GM23338 (cell line): Measurements from ENCODE around the gene SYT9. TPM values are rescaled to one million over a fixed set of nuclear protein-coding genes. Genes with fewer than 3 reads are reported as not detected.

Source experiments
- ATAC-seq: fragments of 200-7000 bp; cut with Tn5 transposase; 3 replicates; pipeline ENCODE4 v1.9.1; 2020
- DNase-seq: peaks from one replicate; pipeline ENCODE4 v3.0.0-alpha.2; 2015; ENCODE audit warnings: low spot score
- H2AFZ ChIP-seq: fragments of 200-600 bp; sonication (generic); 2 replicates; pipeline ENCODE4 v1.8.0; 2016; ENCODE audit warnings: antibody characterized with exemption, mild to moderate bottlenecking, moderate library complexity
- H3F3A ChIP-seq: fragments of 200-600 bp; sonication (generic); replicated peaks from 2 replicates; pipeline ENCODE4 v1.8.0; 2017; ENCODE audit warnings: antibody characterized with exemption, mixed run types, low read depth
- H3K27ac ChIP-seq: fragments of 200-600 bp; sonication (generic); 2 replicates; pipeline ENCODE4 v1.6.1; 2016; ENCODE audit warnings: low read depth
- H3K27me3 ChIP-seq: fragments of 200-600 bp; sonication (generic); 2 replicates; pipeline ENCODE4 v1.8.0; 2016; ENCODE audit warnings: mild to moderate bottlenecking, mixed run types, moderate library complexity; ENCODE audit not compliant: insufficient read depth
- H3K36me3 ChIP-seq: fragments of 200-600 bp; sonication (generic); 2 replicates; pipeline ENCODE4 v1.8.0; 2016; ENCODE audit warnings: mild to moderate bottlenecking; ENCODE audit not compliant: insufficient read depth
- H3K4me1 ChIP-seq: fragments of 200-600 bp; sonication (generic); 2 replicates; pipeline ENCODE4 v1.8.0; 2016; ENCODE audit warnings: mild to moderate bottlenecking, moderate library complexity; ENCODE audit not compliant: insufficient read depth
- H3K4me2 ChIP-seq: fragments of 200-600 bp; sonication (generic); 2 replicates; pipeline ENCODE4 v1.7.1; 2017; ENCODE audit warnings: mixed run types
- H3K4me3 ChIP-seq: fragments of 200-600 bp; sonication (generic); 2 replicates; pipeline ENCODE4 v1.6.1; 2016; ENCODE audit warnings: mixed run types
- H3K79me2 ChIP-seq: fragments of 200-600 bp; sonication (generic); replicated peaks from 2 replicates; pipeline ENCODE4 v1.8.0; 2017; ENCODE audit warnings: mild to moderate bottlenecking; ENCODE audit not compliant: insufficient read depth
- H3K9me2 ChIP-seq: fragments of 200-600 bp; sonication (generic); 2 replicates; pipeline ENCODE4 v1.8.0; 2017; ENCODE audit not compliant: insufficient read depth
- H4K20me1 ChIP-seq: fragments of 200-600 bp; sonication (generic); replicated peaks from 2 replicates; pipeline ENCODE4 v1.8.0; 2017; ENCODE audit warnings: mild to moderate bottlenecking; ENCODE audit not compliant: insufficient read depth
- H3K27ac Mint-ChIP-seq: 2 replicates; pipeline ENCODE4 v1.8.0; 2020; ENCODE audit warnings: inconsistent platforms, mild to moderate bottlenecking, moderate library complexity, mixed read lengths
- H3K27me3 Mint-ChIP-seq: 3 replicates; pipeline ENCODE4 v1.8.0; 2022; ENCODE audit warnings: low read depth, mild to moderate bottlenecking, moderate library complexity, mixed read lengths, inconsistent platforms; ENCODE audit not compliant: insufficient read depth, poor library complexity
- H3K36me3 Mint-ChIP-seq: 3 replicates; pipeline ENCODE4 v1.8.0; 2021; ENCODE audit warnings: low read depth, mild to moderate bottlenecking, inconsistent platforms, moderate library complexity, mixed read lengths
- H3K4me1 Mint-ChIP-seq: 3 replicates; pipeline ENCODE4 v1.8.0; 2020; ENCODE audit warnings: mild to moderate bottlenecking, inconsistent platforms, mixed read lengths
- H3K4me3 Mint-ChIP-seq: 3 replicates; pipeline ENCODE4 v1.8.0; 2021; ENCODE audit warnings: moderate library complexity, mild to moderate bottlenecking, inconsistent platforms, mixed read lengths
- H3K9me3 Mint-ChIP-seq: 3 replicates; pipeline ENCODE4 v1.8.0; 2020; ENCODE audit warnings: moderate library complexity, mild to moderate bottlenecking, inconsistent platforms, mixed read lengths
- CREB1 ChIP-seq: fragments of 250-450 bp; sonication (Bioruptor Pico); IDR thresholded peaks from 2 replicates; pipeline ENCODE4 v1.5.0; 2020; ENCODE audit warnings: low read depth, mild to moderate bottlenecking, moderate library complexity
- CTCF ChIP-seq, 2 experiments: fragments of 200-600 bp in 1 of 2; sonication (generic) in 1 of 2; conservative IDR thresholded peaks; 2 replicates each; pipeline versions ENCODE4 v1.5.1 to v1.6.1; 2016 to 2017; ENCODE audit warnings: antibody characterized with exemption in 2 of 2, low read depth in 2 of 2, mild to moderate bottlenecking in 2 of 2, moderate library complexity in 1 of 2
- ETS1 ChIP-seq: IDR thresholded peaks from 2 replicates; pipeline ENCODE4 v1.6.1; 2016; ENCODE audit warnings: antibody characterized with exemption
- EZH2 ChIP-seq: fragments of 200-600 bp; sonication (generic); IDR thresholded peaks from one replicate; pipeline ENCODE4 v1.8.0; 2017; ENCODE audit warnings: antibody characterized with exemption, mild to moderate bottlenecking, low read depth; ENCODE audit not compliant: unreplicated experiment
- EZH2phosphoT487 ChIP-seq: fragments of 200-600 bp; sonication (generic); IDR thresholded peaks from one replicate; pipeline ENCODE4 v1.8.1; 2018; ENCODE audit warnings: antibody characterized with exemption; ENCODE audit not compliant: unreplicated experiment
- JUNB ChIP-seq: IDR thresholded peaks from one replicate; pipeline ENCODE4 v1.6.1; 2016; ENCODE audit warnings: antibody characterized with exemption; ENCODE audit not compliant: unreplicated experiment
- NANOG ChIP-seq: IDR thresholded peaks from 2 replicates; pipeline ENCODE4 v1.6.1; 2016; ENCODE audit warnings: antibody characterized with exemption, borderline replicate concordance
- POLR2AphosphoS5 ChIP-seq: IDR thresholded peaks from 2 replicates; pipeline ENCODE4 v1.6.1; 2016; ENCODE audit warnings: antibody characterized with exemption, low read depth
- REST ChIP-seq: IDR thresholded peaks from one replicate; pipeline ENCODE4 v1.6.1; 2018; ENCODE audit warnings: antibody characterized with exemption; ENCODE audit not compliant: unreplicated experiment
- STAT1 ChIP-seq: IDR thresholded peaks from one replicate; pipeline ENCODE4 v1.6.1; 2016; ENCODE audit warnings: antibody characterized with exemption; ENCODE audit not compliant: unreplicated experiment
- ZNF114 ChIP-seq: fragments of 250-450 bp; sonication (Bioruptor Pico); IDR thresholded peaks from 2 replicates; pipeline ENCODE4 v1.5.0; 2020; ENCODE audit warnings: mild to moderate bottlenecking, moderate library complexity
- ZNF331 ChIP-seq: fragments of 250-450 bp; sonication (Bioruptor Pico); IDR thresholded peaks from 2 replicates; pipeline ENCODE4 v1.5.0; 2020; ENCODE audit warnings: low read depth, mild to moderate bottlenecking, moderate library complexity
- ZNF462 ChIP-seq: fragments of 250-450 bp; sonication (Bioruptor Pico); IDR thresholded peaks from 2 replicates; pipeline ENCODE4 v1.5.0; 2020; ENCODE audit warnings: mild to moderate bottlenecking, moderate library complexity
- polyA plus RNA-seq: library from polyadenylated mRNA; unstranded; fragments of >200 nt; fragmentation: Nextera tagmentation; extraction: Ambion mirVana; gene quantifications from 2 replicates; pipeline ENCODE4 v1.2.1, GENCODE V29; 2016
- total RNA-seq: library from RNA; depleted of rRNA; stranded (reverse); fragments of >200 nt; shearing (Covaris generic); gene quantifications from 2 replicates; pipeline ENCODE4 v1.2.3, GENCODE V29; 2014

The SYT9 gene
- total and polyA plus RNA-seq, 2 experiments from 2014 or later: 0.91 to 2.4 TPM

GRCh38 chr11:7428196-7428595 is 176.5 kb downstream of the SYT9 start:
- no peaks in the 10 kb centered on the region for H3K36me3 Mint-ChIP-seq
- H3K4me3 Mint-ChIP-seq: no peak overlapping the region
- Histone ChIP-seq H4K20me1 (no peaks in the 10 kb centered on the region), H3K36me3 (no peaks in the 10 kb centered on the region), H3K27ac (no peak overlapping the region), H3K79me2 (no peaks in the 10 kb centered on the region), H2AFZ (no peak overlapping the region), H3K4me2 (no peak overlapping the region), H3K4me3 (no peak overlapping the region), H3K9me2 (no peaks in the 10 kb centered on the region), H3K4me1 (no peaks in the 10 kb centered on the region), H3F3A (no peaks in the 10 kb centered on the region), H3K27me3 (no peaks in the 10 kb centered on the region)
- H3K27me3 Mint-ChIP-seq: peaks cover 2% of the 10 kb centered on the region
- DNase-seq (no peak), ATAC-seq (no peak)
- H3K9me3 Mint-ChIP-seq: no peaks in the 10 kb centered on the region
- H3K4me1 Mint-ChIP-seq: peaks cover 4% of the 10 kb centered on the region; the same call in 2 of the 3 replicates
- TF ChIP-seq ETS1 (no peak), REST (no peak), CREB1 (CRISPR knock-in tag) (no peak), CTCF (conservative IDR thresholded peaks at IDR 0.05; ENCODE audit: low read depth in 2 of 2) (no peak), EZH2phosphoT487 (no peak), POLR2AphosphoS5 (no peak), JUNB (no peak), NANOG (no peak), EZH2 (no peak), ZNF114 (CRISPR knock-in tag) (no peak), ZNF462 (no peak), STAT1 (no peak), ZNF331 (CRISPR knock-in tag) (no peak)
- no peak overlapping the region for H3K27ac Mint-ChIP-seq
